A204.1 (cell line): Measurements from ENCODE around the gene SETBP1.

Source experiments
- FAIRE-seq: peaks from 2 replicates; lab custom pipeline; 2012; peaks lifted over from hg19 to GRCh38; lab: Jason Lieb, UNC

The SETBP1 gene

DNA sequence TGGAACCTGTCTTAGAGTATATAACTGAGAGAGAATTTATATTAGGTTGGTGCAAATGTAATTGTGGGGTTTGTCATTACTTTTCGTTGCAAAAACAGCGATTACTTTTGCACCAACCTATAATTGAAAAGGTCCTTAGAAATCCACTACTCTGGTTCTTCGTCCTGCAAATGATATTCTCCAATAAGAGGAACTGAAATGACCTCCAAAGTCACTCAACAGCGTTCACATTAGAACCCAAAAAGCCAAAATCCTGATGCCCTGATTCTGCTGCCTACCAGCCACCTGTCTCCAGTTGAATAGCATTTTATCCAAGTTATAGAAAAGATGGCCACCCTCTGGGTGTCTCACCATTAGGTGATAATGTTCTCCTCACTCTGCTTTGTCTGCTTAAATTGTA, 230.6 kb downstream of the SETBP1 start:
- FAIRE-seq: no peak

DNA sequence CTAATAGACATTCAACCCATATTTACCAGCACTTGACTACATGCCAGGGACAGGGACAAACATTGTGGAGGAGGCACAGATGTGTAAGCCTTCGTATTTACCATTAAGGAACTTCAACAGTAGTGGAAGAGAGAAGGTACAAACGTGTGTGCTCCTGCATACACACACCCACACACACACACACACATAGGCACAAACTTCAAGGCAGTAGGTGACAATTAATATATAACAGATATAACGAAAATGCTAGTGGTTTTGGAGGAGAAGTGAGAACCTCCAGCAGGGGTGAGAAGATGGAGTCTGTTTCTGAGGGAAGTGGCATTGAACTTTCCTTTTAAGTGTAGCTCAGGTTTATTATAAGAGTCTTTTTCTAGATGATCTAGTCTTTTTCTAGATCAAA, 231.1 kb downstream of the SETBP1 start:
- no peak for FAIRE-seq

DNA sequence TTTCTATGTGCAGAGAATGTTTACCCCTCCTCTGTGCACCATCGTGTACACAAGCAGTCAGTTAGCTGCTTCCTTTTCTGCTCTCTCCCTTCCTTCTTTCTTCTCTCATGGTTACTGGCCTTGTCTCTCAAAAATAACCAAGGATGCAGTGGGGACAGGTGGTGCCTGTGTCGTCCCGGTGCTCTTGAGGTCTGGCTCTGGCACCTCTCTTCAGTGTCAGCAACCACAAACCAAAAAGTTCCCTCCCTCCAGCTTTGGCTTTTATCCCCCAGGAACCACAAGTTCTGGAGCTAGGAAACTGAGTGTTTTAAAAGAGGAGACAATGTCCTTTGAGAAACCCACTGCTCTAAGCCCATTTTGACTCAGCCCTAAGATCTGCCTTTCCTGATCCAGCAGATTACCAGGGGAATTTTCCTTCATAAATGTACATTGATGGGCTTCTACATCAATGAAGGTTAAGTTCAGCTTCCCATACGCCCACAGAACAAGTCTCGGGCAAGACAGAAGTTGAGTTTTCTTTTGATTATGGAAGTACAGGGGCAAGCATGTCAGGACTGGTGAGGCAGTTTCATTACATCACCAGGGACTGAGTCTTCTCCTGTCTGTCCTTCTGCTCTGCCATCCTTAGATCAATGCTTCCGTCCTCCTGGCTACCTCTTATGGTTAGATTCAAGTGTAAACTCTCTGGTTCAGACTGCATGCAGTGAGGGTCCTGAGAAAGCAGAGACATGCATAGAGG, 232.2 kb downstream of the SETBP1 start:
- FAIRE-seq: no peak

DNA sequence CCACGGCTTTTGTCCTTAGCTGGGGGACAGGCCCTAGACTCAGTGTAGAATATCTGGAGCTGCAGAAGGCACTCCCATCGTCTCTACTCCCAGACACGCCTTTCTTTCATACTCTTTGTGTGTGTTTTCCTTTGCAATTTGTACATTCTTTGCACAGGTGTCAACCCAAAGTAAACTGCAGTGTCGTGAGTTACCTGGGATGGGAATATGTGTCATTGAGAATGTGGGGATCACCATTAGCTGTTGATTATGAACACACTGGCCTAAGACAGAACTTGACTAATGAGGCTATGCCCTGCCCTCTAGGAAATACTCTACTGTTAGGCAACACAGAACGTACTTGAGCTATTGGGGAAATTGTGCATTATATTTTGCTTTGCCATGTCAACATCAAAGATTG, 233.3 kb downstream of the SETBP1 start:
- FAIRE-seq: no peak

DNA sequence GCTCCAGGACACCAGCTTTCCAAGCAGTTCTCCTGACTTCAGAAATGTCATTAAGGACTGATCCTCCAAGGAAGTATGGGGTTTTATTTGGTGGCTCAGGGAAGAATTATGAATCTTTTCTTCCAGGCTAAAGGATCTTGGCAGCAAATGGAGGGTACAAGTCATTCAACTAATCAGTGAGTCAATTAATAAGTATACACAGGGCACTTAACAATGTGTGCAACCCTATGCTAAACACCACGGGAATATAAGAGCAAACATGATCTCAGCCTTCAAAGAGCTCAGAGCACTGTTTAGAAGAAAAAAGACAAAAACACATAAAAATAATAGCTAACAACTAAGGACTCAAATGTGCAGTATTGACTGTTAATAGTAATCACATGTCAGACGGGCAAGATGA, 234.5 kb downstream of the SETBP1 start:
- no peak for FAIRE-seq

DNA sequence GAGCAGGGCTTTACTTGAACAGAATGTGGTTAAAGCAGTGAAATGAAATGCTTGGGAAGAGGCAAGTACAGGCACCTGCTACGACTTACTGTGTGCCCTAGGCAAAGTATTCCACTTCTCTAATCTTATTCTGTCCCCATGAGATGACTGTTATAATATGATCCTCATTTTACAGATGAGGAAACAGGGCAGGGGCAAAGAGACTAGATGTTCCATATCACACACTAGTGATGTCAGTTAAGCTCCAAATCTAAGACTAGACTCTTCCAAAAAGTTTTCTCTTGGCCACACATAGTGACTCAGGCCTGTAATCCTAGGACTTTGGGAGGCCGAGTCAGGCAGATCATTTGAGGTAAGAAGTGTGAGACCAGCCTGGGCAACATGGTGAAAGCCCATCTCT, 235.0 kb downstream of the SETBP1 start:
- no peak for FAIRE-seq

DNA sequence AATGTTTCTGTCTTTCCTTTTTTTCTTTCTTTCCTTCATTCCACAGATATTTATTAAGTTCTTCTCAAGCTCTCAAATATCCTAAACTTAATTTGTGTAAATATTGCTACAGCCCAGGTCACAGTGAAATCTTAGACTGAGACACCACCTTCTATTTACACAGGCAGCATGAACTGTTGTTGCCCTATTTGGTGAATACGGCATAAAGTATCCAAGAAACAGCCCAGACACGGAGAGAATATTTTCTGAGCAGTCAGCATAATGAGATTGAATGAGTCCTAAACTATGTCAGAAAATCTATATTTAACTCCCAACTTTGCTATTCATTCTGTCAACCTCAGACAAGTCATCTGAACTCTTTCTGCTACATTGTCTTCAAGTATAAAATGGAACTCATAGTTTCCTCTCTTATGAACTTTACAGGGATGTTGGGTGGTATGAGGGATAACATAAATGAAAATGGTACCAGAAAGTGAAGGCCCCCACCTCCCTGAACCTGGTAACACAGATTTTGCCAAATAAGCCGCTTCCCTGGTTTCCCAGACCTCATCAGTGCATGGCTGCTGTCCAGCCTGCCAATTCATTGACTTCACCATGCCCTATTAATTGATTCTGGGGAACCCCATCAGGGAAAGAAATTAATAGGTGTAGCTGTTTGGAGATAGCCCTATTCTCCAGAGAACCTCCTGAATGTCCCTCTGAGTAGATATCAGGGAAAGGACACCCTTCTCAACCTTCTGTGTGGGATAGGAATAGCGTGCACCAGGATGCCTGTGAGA, 235.9 kb downstream of the SETBP1 start:
- no peak for FAIRE-seq

DNA sequence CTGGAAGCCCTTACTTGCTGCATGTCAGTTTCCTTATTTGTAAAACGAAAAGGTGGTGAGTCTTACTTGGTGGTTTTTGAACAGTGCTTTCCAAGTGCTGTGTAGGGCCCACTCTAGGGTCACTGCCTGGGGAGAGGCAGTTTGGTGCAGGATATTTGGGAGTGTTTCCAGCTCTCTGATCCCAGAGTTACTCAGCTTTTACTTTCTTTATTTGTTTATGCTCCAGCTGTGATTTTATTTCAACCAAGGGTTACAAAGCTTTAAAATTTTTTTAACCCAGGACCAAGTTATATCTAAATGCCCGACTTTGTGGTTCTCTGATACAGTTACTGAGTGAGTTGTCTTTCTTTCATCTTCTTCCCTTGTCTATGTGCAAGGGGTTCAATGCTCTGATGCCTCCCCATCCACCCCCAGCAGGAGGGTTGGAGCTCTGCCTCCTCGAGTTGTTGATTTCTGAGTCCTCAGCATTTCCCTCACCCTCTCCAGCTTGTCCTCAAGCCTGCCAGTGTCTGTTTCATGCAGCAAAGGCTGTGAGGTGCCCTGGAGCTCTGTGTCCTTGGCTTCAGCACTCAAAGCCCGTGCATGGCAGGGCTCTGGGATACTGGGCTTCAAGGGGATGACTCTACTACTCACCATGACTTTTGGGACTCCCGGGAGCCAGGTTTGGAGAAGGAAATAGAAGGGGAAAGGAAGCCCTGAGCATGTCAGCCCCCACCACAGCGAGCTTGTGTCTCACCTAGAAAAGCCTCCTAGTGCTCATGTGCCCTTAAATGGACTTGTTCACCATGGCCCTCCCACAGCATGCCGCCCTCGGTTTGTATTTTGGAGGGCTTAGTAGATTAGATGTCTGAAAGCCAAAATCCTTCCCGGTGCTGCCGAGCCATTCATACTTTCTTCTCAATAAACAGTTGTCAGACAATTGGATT, 236.8 kb downstream of the SETBP1 start:
- no peak for FAIRE-seq

DNA sequence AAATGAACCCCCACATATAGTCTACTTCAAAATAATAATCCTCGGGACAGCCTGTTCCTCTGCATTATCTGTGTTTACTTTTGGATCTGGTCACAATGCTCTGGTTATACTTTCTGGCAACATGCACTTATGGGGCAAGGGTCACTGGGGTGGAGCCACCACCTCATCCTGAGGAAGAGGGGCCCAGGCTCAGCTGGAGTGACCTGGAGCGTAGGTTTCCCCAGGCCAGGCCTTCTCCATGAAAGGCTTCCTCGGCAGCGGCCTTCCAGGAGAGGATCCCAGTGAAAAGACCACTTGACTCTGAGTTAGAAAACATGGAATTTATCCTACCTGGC, 237.4 kb downstream of the SETBP1 start:
- FAIRE-seq: no peak

DNA sequence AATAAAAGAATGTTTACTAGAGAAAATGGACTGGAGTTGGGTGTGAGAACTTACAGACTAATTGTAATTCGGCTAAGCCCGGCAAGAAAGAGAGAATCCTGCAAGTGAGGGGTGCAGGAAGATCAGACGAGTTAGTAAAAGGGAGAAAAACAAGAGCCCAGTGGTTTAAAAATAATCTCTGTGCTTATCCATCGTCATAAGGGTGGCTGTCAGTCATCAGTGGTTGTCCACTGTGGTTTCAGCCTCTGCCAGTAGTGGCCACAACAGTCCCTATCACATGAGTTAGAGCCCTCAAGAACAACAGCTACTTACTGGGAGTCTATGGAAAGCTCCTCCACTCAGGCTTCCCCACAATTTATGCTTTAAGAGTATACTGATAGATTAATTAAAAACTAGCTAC, 239.8 kb downstream of the SETBP1 start:
- FAIRE-seq: no peak

DNA sequence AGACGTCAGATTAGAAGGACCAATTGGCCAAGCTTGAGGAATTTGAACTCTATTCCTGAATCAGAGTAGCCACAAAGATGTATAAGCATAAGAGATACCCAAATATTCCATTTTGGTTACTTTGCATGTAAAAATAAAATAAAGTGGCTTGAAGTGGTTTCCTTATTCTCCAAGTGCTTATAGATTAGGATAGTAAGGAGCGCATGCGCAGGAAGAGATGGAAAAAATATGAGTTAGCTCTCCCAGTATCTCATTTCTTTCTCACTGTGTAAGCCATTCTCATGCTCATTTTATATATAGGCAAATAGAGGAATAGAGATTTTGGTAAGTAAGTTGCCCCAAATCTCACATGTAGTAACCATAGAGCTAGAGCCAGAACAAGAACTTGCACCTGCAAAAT, 241.3 kb downstream of the SETBP1 start:
- no peak for FAIRE-seq

DNA sequence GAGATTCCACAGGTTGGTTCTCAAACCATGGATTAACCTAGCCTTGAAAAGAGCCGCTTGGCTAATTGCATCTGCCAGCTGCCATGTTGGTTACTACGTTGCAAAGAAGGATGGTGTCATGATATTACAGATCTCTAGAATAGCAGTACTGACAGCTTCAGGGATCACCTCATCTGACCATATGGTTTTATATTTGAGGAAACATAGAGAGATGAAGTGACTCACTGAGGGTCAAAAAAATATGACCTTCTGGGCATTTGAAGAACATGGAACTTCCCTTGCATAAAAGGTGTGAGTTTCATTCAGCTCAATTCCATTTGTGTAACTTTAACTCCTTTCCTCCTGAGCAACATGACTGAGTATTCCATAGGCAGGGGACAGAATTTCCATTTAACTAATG, 242.3 kb downstream of the SETBP1 start:
- no peak for FAIRE-seq

DNA sequence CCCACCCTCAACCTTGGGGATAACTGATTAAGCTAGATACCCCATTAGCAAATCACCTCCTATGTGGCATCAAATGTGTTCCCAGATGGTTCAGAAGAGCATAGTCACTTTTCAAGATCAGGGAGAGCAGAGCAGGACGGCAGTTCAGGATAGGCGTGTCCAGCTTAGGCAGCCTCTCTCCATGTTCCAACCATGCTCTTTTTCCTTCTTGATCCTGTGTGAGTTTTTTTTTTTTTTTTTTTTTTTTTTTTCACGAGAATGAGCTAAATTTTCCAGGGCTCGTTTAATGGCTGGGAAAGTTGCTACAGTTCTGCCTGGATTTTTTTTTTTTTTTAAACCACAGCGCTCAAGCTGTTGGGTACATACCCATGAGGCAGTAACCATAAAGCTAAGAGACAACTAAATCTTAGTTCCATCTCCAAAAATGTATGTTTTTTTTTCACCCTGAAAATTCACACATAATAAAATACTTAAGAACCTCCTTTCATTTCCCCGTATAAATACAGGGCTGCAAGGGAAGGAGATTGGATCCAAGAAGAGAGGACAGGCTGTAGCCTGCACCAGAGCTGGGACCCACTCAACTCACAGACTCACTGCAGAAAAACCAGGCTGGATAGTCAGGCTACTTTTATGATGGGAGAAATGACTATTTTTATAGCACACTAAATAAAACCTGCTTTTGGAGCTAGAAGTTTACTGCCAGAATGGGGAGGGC, 244.3 kb downstream of the SETBP1 start:
- FAIRE-seq: no peak

DNA sequence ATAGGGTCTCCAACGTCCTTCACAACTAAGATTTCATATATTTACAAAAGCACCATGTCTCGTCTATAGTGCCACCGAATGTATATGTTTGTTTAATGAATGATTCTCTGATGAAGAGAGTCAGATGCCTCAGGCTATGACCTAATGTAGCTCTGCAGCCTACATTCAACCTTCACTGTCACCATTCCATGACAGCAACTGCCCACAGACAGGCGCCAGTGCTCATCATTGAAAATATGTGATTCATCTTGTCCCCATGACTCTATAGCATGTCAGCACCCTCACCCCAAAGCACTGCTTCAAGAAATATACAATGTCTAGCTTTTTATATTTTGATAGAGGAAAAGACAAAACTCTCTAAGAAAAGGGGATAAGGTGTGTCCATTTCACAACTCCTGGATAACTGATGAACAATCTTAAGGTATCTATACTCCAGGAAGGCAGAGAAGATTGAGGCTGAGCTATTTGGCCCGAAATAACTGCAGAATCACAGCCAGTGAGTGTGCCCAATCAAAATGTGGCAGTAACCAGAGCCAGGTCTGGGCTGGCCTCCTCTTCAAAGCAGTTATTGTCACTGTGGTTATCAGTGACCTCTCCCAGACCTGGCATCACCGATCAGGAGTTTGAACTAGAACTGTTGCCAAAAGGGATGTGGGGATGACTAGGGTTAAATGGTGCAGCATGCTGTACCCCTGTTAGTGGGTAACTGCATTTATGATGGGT, 246.6 kb downstream of the SETBP1 start:
- FAIRE-seq: no peak

DNA sequence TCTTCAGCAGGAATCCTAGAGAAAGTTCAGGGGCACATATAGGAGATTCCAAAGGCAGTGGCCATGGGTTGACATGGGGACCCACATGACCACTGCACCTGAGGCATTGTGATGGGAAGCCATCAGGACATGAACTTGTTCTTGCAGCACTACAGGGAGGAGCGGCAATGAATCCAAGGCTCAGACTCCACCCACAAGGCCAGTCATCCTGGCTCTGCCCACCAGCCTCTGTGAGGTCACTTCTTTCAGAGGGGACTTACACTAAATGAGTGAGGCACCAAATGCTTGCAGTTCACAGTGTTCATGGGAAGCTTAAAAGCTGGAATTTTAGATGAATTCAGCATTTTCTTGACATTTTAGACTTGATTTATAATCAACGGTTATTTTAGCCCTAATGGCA, 254.2 kb downstream of the SETBP1 start:
- FAIRE-seq: no peak

DNA sequence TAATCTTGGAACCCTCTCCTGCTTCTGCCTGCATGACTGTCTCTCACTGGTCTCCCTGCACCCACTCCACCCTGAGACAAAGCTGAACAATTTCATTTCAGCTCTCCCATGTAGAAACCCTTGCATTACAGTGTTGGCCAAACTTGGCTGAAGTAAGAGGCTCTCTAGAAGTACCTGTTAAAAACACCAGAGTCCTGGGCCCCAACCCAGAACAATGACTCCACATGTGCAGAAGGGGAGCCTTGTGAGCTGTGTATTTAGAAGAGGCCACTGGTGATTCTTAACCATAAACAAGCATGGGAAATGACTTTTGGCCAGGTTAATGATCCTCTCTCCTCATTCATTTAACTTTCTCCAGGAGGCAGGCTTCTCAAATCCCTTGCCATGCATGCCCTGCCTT, 254.8 kb downstream of the SETBP1 start:
- no peak for FAIRE-seq

DNA sequence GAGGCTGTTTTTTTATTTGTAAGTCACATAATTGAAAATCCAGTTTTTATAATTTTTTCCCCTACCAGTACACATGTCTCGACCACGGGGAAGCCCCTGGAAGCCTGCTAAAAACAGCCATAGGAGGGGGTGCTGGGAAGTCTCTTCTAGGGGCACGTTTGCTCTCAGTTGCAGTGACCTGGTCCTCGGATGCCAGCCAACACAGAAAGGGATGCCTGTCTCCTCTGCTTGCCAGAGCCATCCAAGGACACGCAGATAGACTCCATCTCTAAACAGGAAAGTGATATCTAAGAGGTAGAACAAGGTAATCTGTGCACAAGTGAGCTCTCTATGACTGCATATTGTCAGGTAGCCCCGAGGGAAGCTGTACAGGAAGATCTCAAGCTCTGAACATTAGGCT, 255.8 kb downstream of the SETBP1 start:
- FAIRE-seq: no peak

DNA sequence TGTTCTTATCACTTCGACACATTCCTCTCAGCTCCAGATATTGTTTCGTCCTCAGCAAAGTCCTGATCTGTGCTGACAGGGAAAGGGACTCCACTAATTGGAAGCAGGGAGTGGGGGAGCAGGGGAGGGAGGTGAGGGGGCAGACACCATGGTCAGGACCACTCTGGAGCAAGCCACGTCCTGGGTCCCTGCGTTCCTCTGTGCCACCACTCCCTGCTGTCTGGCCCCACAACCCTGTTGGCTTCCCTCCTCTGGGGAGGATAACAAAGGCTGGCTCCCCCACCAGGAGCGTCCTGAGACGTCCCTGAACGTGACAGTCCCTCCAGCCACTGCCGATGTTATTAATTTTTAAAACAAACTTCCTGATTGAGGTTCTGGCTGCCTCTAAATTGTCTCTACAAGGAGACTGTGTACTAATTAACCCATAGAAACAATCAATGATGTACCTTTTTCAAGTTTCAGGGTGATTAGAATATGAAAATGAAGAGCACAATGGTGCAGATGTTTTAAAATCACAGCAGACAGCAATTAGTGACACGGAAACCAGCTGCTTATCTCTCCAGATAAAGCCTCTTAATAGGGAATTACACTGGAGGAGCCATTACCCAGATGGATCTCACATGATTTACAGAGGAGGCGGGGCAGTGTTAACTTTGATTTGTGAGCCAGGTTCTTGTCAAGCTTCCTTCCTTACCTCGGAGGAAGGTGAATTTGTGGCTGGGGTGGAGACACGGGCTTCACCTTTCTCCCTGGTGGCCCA, 257.5 kb downstream of the SETBP1 start:
- no peak for FAIRE-seq

DNA sequence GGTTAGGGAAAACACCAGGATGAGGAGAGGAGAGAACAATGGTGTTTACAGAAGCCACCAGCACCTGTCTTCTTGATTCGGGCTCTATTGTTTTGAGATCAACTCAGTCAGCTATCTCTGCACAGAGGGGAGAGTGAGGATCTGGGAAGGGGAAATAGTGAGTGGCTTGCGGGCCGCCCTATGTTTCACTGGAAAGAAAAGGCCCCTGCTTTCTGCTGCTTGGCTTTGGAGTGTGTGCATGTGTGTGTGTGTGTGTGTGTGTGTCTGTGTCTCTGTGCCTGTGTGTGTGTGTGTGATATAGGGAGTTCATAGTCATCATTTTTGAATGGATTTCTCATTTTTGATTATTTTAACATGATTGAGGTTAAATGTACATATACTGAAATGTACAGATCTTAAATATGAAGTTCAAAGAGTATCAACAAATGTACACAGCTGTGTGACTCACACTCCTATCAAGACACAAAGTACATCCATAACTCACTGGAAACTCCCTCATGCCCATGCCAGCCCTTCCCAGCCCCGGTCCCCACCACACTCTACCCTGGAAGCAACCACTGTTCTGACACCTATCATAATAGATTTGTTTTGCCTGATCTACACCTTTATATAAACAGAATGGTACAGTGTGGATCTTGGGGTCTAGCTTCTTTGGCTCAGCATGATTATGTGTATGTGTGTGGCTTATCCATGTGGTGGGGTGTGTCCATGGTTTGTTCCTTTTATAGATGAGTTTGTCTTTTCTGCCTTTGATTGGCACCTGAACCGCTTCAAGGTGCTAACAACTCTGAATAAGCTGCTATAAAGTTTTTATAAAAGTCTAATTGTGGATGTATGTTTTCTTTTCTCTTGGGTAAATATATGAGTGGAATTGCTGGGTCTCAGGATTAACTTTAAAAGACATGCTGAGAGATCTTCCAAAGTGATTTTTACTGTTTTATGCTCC, 258.3 kb downstream of the SETBP1 start:
- FAIRE-seq: no peak

DNA sequence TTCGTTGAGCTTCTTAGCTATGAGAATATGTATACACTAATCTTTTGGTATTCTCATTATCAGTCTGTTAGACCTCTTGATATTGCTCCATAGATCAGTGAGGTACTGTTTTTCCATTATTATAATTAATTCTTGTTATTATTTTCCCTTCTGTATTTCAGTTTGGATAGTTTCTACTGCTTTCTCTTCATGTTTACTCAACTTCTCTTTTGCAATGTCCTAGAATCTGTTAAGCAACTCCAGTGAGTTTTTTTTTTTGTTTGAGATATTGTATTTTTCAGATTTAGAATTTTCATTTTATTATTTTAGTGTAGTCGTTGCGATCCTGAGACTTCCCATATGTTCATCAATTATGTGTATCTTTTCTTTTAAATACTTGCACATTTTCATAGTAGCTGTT, 260.8 kb downstream of the SETBP1 start:
- FAIRE-seq: no peak
